Endothelial cell of umbilical vein (primary cell): ENCODE data around the gene RAB3C. TPM values are rescaled to one million over a fixed set of nuclear protein-coding genes. Genes with fewer than 3 reads are reported as not detected.

ENCODE experiments used
- BruUV-seq: library from RNA; stranded (reverse); fragments of 400-500 nt; replicated peaks from 2 replicates; lab custom pipeline; 2021; lab: Mats Ljungman, UMichigan
- CTCF ChIA-PET: fragments of 300-600, 350-600 bp; sonication (Branson Sonifier 250); formaldehyde crosslinking; loops from one replicate; lab custom pipeline; 2021; ENCODE audit warnings: antibody characterized with exemption, inconsistent platforms; lab: Charles Lee
- POLR2A ChIA-PET: fragments of 300-600, 350-600 bp; sonication (Branson Sonifier 250); formaldehyde crosslinking; loops from one replicate; lab custom pipeline; 2021; ENCODE audit warnings: antibody characterized with exemption, inconsistent platforms; lab: Charles Lee
- DNase-seq: peaks from one replicate; pipeline ENCODE4 v3.0.0-alpha.2; 2011; ENCODE audit warnings: low read depth, low spot score
- FAIRE-seq: peaks from 2 replicates; lab custom pipeline; 2011; peaks lifted over from hg19 to GRCh38; lab: Jason Lieb, UNC
- H2AFZ ChIP-seq: 2 replicates; pipeline ENCODE4 v1.6.0; 2012; ENCODE audit warnings: low read depth, low read length, control low read depth, inconsistent platforms
- H3K27ac ChIP-seq: 2 replicates; pipeline ENCODE4 v1.5.1; 2011; ENCODE audit warnings: low read depth, mild to moderate bottlenecking, control low read depth, low read length, moderate library complexity; ENCODE audit not compliant: insufficient read depth
- H3K27me3 ChIP-seq, 2 experiments: 2 replicates each; pipeline versions ENCODE4 v1.6.0 to v1.6.1; 2011; ENCODE audit warnings: low read length in 2 of 2, mixed read lengths in 1 of 2; ENCODE audit not compliant: control insufficient read depth in 2 of 2, insufficient read depth in 2 of 2
- H3K36me3 ChIP-seq, 2 experiments: 2 replicates in 1 of 2; 3 replicates in 1 of 2; pipeline ENCODE4 v1.5.1; 2011; ENCODE audit warnings: low read length in 2 of 2, mild to moderate bottlenecking in 1 of 2, moderate library complexity in 1 of 2; ENCODE audit not compliant: control insufficient read depth in 2 of 2, insufficient read depth in 2 of 2; ENCODE audit errors: extremely low read depth in 1 of 2
- H3K4me1 ChIP-seq: 3 replicates; pipeline ENCODE4 v1.5.1; 2011; ENCODE audit warnings: mild to moderate bottlenecking, low read length; ENCODE audit not compliant: control insufficient read depth, insufficient read depth; ENCODE audit errors: extremely low read depth
- H3K4me2 ChIP-seq: 2 replicates; pipeline ENCODE4 v1.6.1; 2011; ENCODE audit warnings: low read length, control low read depth, mixed read lengths; ENCODE audit not compliant: insufficient read depth
- H3K4me3 ChIP-seq, 3 experiments: fragments of 200-600 bp in 1 of 3; sonication (generic), shearing (Covaris generic) in 1 of 3; replicated peaks in 1 of 3; 2 replicates each; pipeline ENCODE4 v1.5.1; 2011 to 2016; ENCODE audit warnings: control low read depth in 3 of 3, low read length in 3 of 3, mild to moderate bottlenecking in 2 of 3, inconsistent platforms in 1 of 3, low read depth in 1 of 3, moderate library complexity in 1 of 3; ENCODE audit not compliant: insufficient read depth in 1 of 3
- H3K79me2 ChIP-seq: 2 replicates; pipeline ENCODE4 v1.6.0; 2012; ENCODE audit warnings: low read length, inconsistent platforms; ENCODE audit not compliant: control insufficient read depth, insufficient read depth
- H3K9ac ChIP-seq: replicated peaks from 2 replicates; pipeline ENCODE3; 2011; ENCODE audit warnings: low read length, control low read depth; ENCODE audit not compliant: insufficient read depth; ENCODE audit errors: extremely low read depth
- H3K9me1 ChIP-seq: replicated peaks from 3 replicates; pipeline ENCODE4 v1.6.0; 2011; ENCODE audit warnings: mild to moderate bottlenecking, low read length; ENCODE audit not compliant: control insufficient read depth, insufficient read depth; ENCODE audit errors: extremely low read depth
- H3K9me3 ChIP-seq: replicated peaks from 2 replicates; pipeline ENCODE4 v1.5.1; 2012; ENCODE audit warnings: low read length, inconsistent platforms; ENCODE audit not compliant: control insufficient read depth, insufficient read depth
- H4K20me1 ChIP-seq: replicated peaks from 2 replicates; pipeline ENCODE3; 2011; ENCODE audit warnings: mild to moderate bottlenecking, low read length; ENCODE audit not compliant: control insufficient read depth, insufficient read depth; ENCODE audit errors: extremely low read depth
- EZH2 ChIP-seq: IDR thresholded peaks from 2 replicates; pipeline ENCODE4 v1.6.1; 2012; ENCODE audit warnings: borderline replicate concordance, low read depth, mild to moderate bottlenecking, moderate library complexity, low read length, inconsistent platforms; ENCODE audit not compliant: severe bottlenecking
- FOS ChIP-seq: IDR thresholded peaks from 2 replicates; pipeline ENCODE4 v1.6.1; 2011; ENCODE audit warnings: mild to moderate bottlenecking, low read length, moderate library complexity, borderline replicate concordance; ENCODE audit not compliant: insufficient read depth
- GATA2 ChIP-seq: IDR thresholded peaks from 2 replicates; pipeline ENCODE4 v1.7.0; 2011; ENCODE audit warnings: low read depth, mild to moderate bottlenecking, moderate library complexity, mixed read lengths, low read length; ENCODE audit not compliant: insufficient read length, insufficient read depth
- JUN ChIP-seq: IDR thresholded peaks from 2 replicates; pipeline ENCODE4 v1.6.1; 2011; ENCODE audit warnings: borderline replicate concordance, low read depth; ENCODE audit not compliant: insufficient read length, insufficient read depth
- MAX ChIP-seq: IDR thresholded peaks from 2 replicates; pipeline ENCODE4 v1.6.1; 2011; ENCODE audit not compliant: insufficient read depth, insufficient read length
- MYC ChIP-seq: IDR thresholded peaks from one replicate; pipeline ENCODE4 v1.6.1; 2011; ENCODE audit warnings: mild to moderate bottlenecking, low read depth, low read length
- POLR2A ChIP-seq: IDR thresholded peaks from 2 replicates; pipeline ENCODE4 v1.6.1; 2012; ENCODE audit warnings: low read depth, mild to moderate bottlenecking, control low read depth, low read length
- dilution Hi-C: fragments of 300-500 bp; cut with MboI; formaldehyde crosslinking; loops from one replicate; pipeline ENCODE4 v1.15.0; 2019; ENCODE audit warnings: low sequenced_read_pairs; ENCODE audit not compliant: extremely low pct_ligation_motif_present
- intact Hi-C: fragments of 100-400 bp; cut with micrococcal nuclease; formaldehyde crosslinking; loops from one replicate; pipeline ENCODE4 v1.10.0; 2022
- polyA plus RNA-seq, 4 experiments: library from polyadenylated mRNA; depleted of rRNA in 3 of 4; stranded (reverse) in 3 of 4; unstranded in 1 of 4; fragments of >200 nt; gene quantifications; 2 replicates each; pipeline versions ENCODE4 v1.2.1 to v1.2.3, GENCODE V29; 2011 to 2012; ENCODE audit warnings: missing spikeins in 1 of 4
- total RNA-seq: library from RNA; stranded (reverse); gene quantifications from 2 replicates; pipeline ENCODE4 v1.2.3, GENCODE V29; 2021
- TF ChIP-seq, protein P1 (sequence below), 2 donors: IDR thresholded peaks; 1 replicate in 1 of 2; 2 replicates in 1 of 2; pipeline ENCODE4 v1.5.1; 2011; ENCODE audit warnings: low read length in 2 of 2, mild to moderate bottlenecking in 2 of 2, moderate library complexity in 2 of 2, control low read depth in 1 of 2, inconsistent platforms in 1 of 2, low read depth in 1 of 2; ENCODE audit not compliant: insufficient read depth in 1 of 2; ENCODE audit errors: extremely low read depth in 1 of 2

RAB3C gene
- total and polyA plus RNA-seq, 2 donors (not counting 3 experiments of a cell fraction or from before 2014, with no cell fraction given), result 0.04 to 0.66 TPM

GRCh38 chr5:58724992-58725391 lies 142.1 kb downstream of the RAB3C start:
- ChIA-PET POLR2A (no interaction called here), CTCF (interaction anchor here (1.3 kb wide), 1 partner anchor 126 kb away, joined by 3 read pairs; no protein-coding TSS in a partner anchor)
- no peak for DNase-seq
- Histone ChIP-seq H3K27ac (no peak overlapping the region), H4K20me1 (no peaks in the 10 kb centered on the region), H3K4me3 (no peak overlapping the region), H3K9ac (no peak overlapping the region), H2AFZ (no peak overlapping the region), H3K36me3 (no peaks in the 10 kb centered on the region), H3K79me2 (no peaks in the 10 kb centered on the region), H3K27me3 (no peaks in the 10 kb centered on the region), H3K4me1 (no peaks in the 10 kb centered on the region), H3K9me3 (no peaks in the 10 kb centered on the region), H3K9me1 (no peaks in the 10 kb centered on the region), H3K4me2 (no peak overlapping the region)
- dilution Hi-C loops, result no loop called here
- FAIRE-seq, result no peak
- TF ChIP-seq JUN (no peak), EZH2 (no peak), FOS (no peak), POLR2A (no peak), MYC (no peak), MAX (no peak), GATA2 (no peak)
- TF ChIP-seq, protein P1, sequence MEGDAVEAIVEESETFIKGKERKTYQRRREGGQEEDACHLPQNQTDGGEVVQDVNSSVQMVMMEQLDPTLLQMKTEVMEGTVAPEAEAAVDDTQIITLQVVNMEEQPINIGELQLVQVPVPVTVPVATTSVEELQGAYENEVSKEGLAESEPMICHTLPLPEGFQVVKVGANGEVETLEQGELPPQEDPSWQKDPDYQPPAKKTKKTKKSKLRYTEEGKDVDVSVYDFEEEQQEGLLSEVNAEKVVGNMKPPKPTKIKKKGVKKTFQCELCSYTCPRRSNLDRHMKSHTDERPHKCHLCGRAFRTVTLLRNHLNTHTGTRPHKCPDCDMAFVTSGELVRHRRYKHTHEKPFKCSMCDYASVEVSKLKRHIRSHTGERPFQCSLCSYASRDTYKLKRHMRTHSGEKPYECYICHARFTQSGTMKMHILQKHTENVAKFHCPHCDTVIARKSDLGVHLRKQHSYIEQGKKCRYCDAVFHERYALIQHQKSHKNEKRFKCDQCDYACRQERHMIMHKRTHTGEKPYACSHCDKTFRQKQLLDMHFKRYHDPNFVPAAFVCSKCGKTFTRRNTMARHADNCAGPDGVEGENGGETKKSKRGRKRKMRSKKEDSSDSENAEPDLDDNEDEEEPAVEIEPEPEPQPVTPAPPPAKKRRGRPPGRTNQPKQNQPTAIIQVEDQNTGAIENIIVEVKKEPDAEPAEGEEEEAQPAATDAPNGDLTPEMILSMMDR (IDR thresholded peaks at IDR 0.05; ENCODE audit: extremely low read depth in 1 of 2, insufficient read depth in 1 of 2, low read depth in 1 of 2, low read length in 2 of 2), result no peak
- BruUV-seq, result no TSS peak
- intact Hi-C loops, result no loop called here
